CD4-positive, CD25-positive, alpha-beta regulatory T cell (primary cell): ENCODE data around the gene TXNL4A. TPM values are rescaled to one million over a fixed set of nuclear protein-coding genes. Genes with fewer than 3 reads are reported as not detected.

ENCODE experiments used
- ATAC-seq, 2 donors: fragments of 150-1000 bp; cut with Tn5 transposase; one replicate each; pipeline ENCODE4 v1.10.0; 2021; ENCODE audit warnings: low read depth in 2 of 2, moderate number of reproducible peaks in 2 of 2, moderate library complexity in 1 of 2
- DNase-seq, 3 donors: peaks; one replicate each; pipeline versions ENCODE4 v3.0.0 to v3.0.0-alpha.2; 2012 to 2022; ENCODE audit warnings: mixed read lengths in 1 of 3
- H3K27ac ChIP-seq: one replicate; pipeline ENCODE4 v1.7.0; 2013; ENCODE audit warnings: mild to moderate bottlenecking, low read length; ENCODE audit not compliant: insufficient read depth, poor library complexity, severe bottlenecking
- H3K27me3 ChIP-seq: one replicate; pipeline ENCODE4 v1.7.0; 2013; ENCODE audit warnings: low read length; ENCODE audit not compliant: control insufficient read depth, insufficient read depth
- H3K36me3 ChIP-seq: one replicate; pipeline ENCODE4 v1.7.0; 2013; ENCODE audit warnings: mild to moderate bottlenecking, low read length, moderate library complexity; ENCODE audit not compliant: control insufficient read depth, insufficient read depth
- H3K4me1 ChIP-seq: 2 replicates; pipeline ENCODE4 v1.7.0; 2013; ENCODE audit warnings: mild to moderate bottlenecking, low read length; ENCODE audit not compliant: insufficient read depth, control insufficient read depth, poor library complexity, severe bottlenecking
- H3K4me3 ChIP-seq: one replicate; pipeline ENCODE4 v1.7.0; 2013; ENCODE audit warnings: low read depth, mild to moderate bottlenecking, low read length, moderate library complexity
- H3K9me3 ChIP-seq, 2 experiments: 1 replicate in 1 of 2; 2 replicates in 1 of 2; pipeline ENCODE4 v1.7.0; 2013; ENCODE audit warnings: low read length in 2 of 2, mild to moderate bottlenecking in 1 of 2, moderate library complexity in 1 of 2; ENCODE audit not compliant: control insufficient read depth in 2 of 2
- H3K27ac Mint-ChIP-seq, 3 donors: one replicate each; pipeline ENCODE4 v1.8.0; 2020 to 2022; ENCODE audit warnings: mild to moderate bottlenecking in 3 of 3, mixed read lengths in 3 of 3, moderate library complexity in 2 of 3
- H3K27me3 Mint-ChIP-seq: one replicate; pipeline ENCODE4 v1.8.0; 2022; ENCODE audit warnings: mild to moderate bottlenecking, mixed read lengths
- H3K36me3 Mint-ChIP-seq: one replicate; pipeline ENCODE4 v1.8.0; 2020; ENCODE audit warnings: mixed read lengths
- H3K4me1 Mint-ChIP-seq, 4 donors: one replicate each; pipeline ENCODE4 v1.8.0; 2020 to 2022; ENCODE audit warnings: mixed read lengths in 4 of 4, mild to moderate bottlenecking in 1 of 4
- H3K4me3 Mint-ChIP-seq, 4 donors: one replicate each; pipeline ENCODE4 v1.8.0; 2020 to 2022; ENCODE audit warnings: mild to moderate bottlenecking in 4 of 4, mixed read lengths in 4 of 4, moderate library complexity in 3 of 4
- H3K9me3 Mint-ChIP-seq, 7 donors: one replicate each; pipeline ENCODE4 v1.8.0; 2020 to 2022; ENCODE audit warnings: mixed read lengths in 7 of 7, mild to moderate bottlenecking in 3 of 7, moderate library complexity in 2 of 7
- polyA plus RNA-seq, 4 donors: library from polyadenylated mRNA; unstranded; fragments of 300-500 nt; fragmentation: Illumina TruSeq; gene quantifications; one replicate each; pipeline ENCODE4 v1.2.3, GENCODE V29; 2021
- total RNA-seq: library from RNA; stranded (reverse); gene quantifications from one replicate; pipeline ENCODE4 v1.2.3, GENCODE V29; 2022

The TXNL4A gene
- total and polyA plus RNA-seq, 5 donors from 2014 or later: 70.5 to 216 (median 212) TPM

- no peaks in the 10 kb centered on the region for H3K9me3 Mint-ChIP-seq
- peaks cover 10 to 43% (median 15%) of the 10 kb centered on the region in 4 donors for H3K4me1 Mint-ChIP-seq
- H3K4me3 Mint-ChIP-seq: peak overlapping the region; percentile 90 to 100 (median 94)
- Histone ChIP-seq H3K4me3 (peak overlapping the region; percentile 63), H3K36me3 (no peaks in the 10 kb centered on the region), H3K27me3 (no peaks in the 10 kb centered on the region), H3K4me1 (peaks cover 28% of the 10 kb centered on the region), H3K27ac (peak overlapping the region; percentile 70), H3K9me3 (no peaks in the 10 kb centered on the region)
- peaks cover 7% of the 10 kb centered on the region for H3K36me3 Mint-ChIP-seq
- DNase-seq (peak in 2 of 3 donors; percentile 29 to 43), ATAC-seq (peak; percentile 6 to 18)
- H3K27me3 Mint-ChIP-seq: peaks cover 9% of the 10 kb centered on the region
- peak overlapping the region; percentile 85 to 90 (median 85) for H3K27ac Mint-ChIP-seq
These were observed 37.6 kb downstream of the TXNL4A start for GRCh38 chr18:79950515-79951341.

GRCh38 chr18:79949697-79950487, 38.5 kb downstream of the TXNL4A start:
- Mint-ChIP-seq H3K9me3 (no peaks in the 10 kb centered on the region), H3K27me3 (peaks cover 9% of the 10 kb centered on the region), H3K27ac (peak overlapping the region; percentile 85 to 90 (median 85)), H3K4me1 (peaks cover 10 to 48% (median 19%) of the 10 kb centered on the region in 4 donors), H3K36me3 (peaks cover 8% of the 10 kb centered on the region), H3K4me3 (peak overlapping the region; percentile 90 to 100 (median 94))
- no peaks in the 10 kb centered on the region for H3K27me3 ChIP-seq
- no peak for ATAC-seq
- peaks cover 30% of the 10 kb centered on the region for H3K4me1 ChIP-seq
- DNase-seq: peak in 1 of 3 donors; percentile 34
- no peaks in the 10 kb centered on the region for H3K9me3 ChIP-seq
- H3K4me3 ChIP-seq: peak overlapping the region; percentile 63
- H3K27ac ChIP-seq: no peak overlapping the region
- H3K36me3 ChIP-seq: no peaks in the 10 kb centered on the region

GRCh38 chr18:79948719-79949411, 39.5 kb downstream of the TXNL4A start:
- peaks cover 10 to 57% (median 22%) of the 10 kb centered on the region in 4 donors for H3K4me1 Mint-ChIP-seq

GRCh38 chr18:79947881-79948610, 40.3 kb downstream of the TXNL4A start:
- Mint-ChIP-seq H3K4me3 (peak overlapping the region in 3 of 4 donors; percentile 7 to 100 (median 75)), H3K4me1 (peaks cover 10 to 59% (median 22%) of the 10 kb centered on the region in 4 donors), H3K9me3 (no peaks in the 10 kb centered on the region)

More at GRCh38 chr18:79948719-79949411, 39.5 kb downstream of the TXNL4A start:
- H3K4me3 ChIP-seq: no peak overlapping the region
- Mint-ChIP-seq H3K27ac (peak overlapping the region in 2 of 3 donors; percentile 14 to 15), H3K4me3 (peak overlapping the region; percentile 54 to 100 (median 82)), H3K36me3 (peaks cover 8% of the 10 kb centered on the region), H3K27me3 (peaks cover 2% of the 10 kb centered on the region), H3K9me3 (no peaks in the 10 kb centered on the region)
- peaks cover 36% of the 10 kb centered on the region for H3K4me1 ChIP-seq
- H3K27me3 ChIP-seq: no peaks in the 10 kb centered on the region
- no peak overlapping the region for H3K27ac ChIP-seq
- no peaks in the 10 kb centered on the region for H3K9me3 ChIP-seq
- no peak for DNase-seq
- no peaks in the 10 kb centered on the region for H3K36me3 ChIP-seq
- ATAC-seq: no peak

GRCh38 chr18:79947054-79947755, 41.2 kb downstream of the TXNL4A start:
- Histone ChIP-seq H3K36me3 (peaks cover 7% of the 10 kb centered on the region), H3K4me3 (no peak overlapping the region), H3K4me1 (peaks cover 35% of the 10 kb centered on the region), H3K27me3 (no peaks in the 10 kb centered on the region), H3K27ac (no peak overlapping the region), H3K9me3 (no peaks in the 10 kb centered on the region)
- Mint-ChIP-seq H3K27ac (peak overlapping the region in 2 of 3 donors; percentile 26 to 78), H3K27me3 (no peaks in the 10 kb centered on the region), H3K4me3 (peak overlapping the region in 1 of 4 donors; percentile 25), H3K9me3 (no peaks in the 10 kb centered on the region), H3K36me3 (peaks cover 14% of the 10 kb centered on the region), H3K4me1 (peaks cover 13 to 62% (median 24%) of the 10 kb centered on the region in 4 donors)
- ATAC-seq (no peak), DNase-seq (no peak)

More at GRCh38 chr18:79947881-79948610, 40.3 kb downstream of the TXNL4A start:
- Histone ChIP-seq H3K4me1 (peaks cover 36% of the 10 kb centered on the region), H3K36me3 (peaks cover under 1% of the 10 kb centered on the region), H3K4me3 (no peak overlapping the region), H3K27ac (no peak overlapping the region), H3K9me3 (no peaks in the 10 kb centered on the region), H3K27me3 (no peaks in the 10 kb centered on the region)
- Mint-ChIP-seq H3K27ac (no peak overlapping the region), H3K36me3 (peaks cover 8% of the 10 kb centered on the region), H3K27me3 (no peaks in the 10 kb centered on the region)
- ATAC-seq (no peak), DNase-seq (no peak)

- peaks cover 25% of the 10 kb centered on the region for H3K4me1 ChIP-seq
- no peak for DNase-seq
These were observed 43.0 kb downstream of the TXNL4A start for GRCh38 chr18:79945118-79946042.

More at GRCh38 chr18:79945118-79946042, 43.0 kb downstream of the TXNL4A start:
- Mint-ChIP-seq H3K4me3 (peak overlapping the region in 1 of 4 donors; percentile 48), H3K9me3 (no peaks in the 10 kb centered on the region), H3K4me1 (peaks cover 16 to 63% (median 27%) of the 10 kb centered on the region in 4 donors), H3K36me3 (peaks cover 18% of the 10 kb centered on the region), H3K27me3 (no peaks in the 10 kb centered on the region), H3K27ac (peak overlapping the region; percentile 65 to 82 (median 67))
- Histone ChIP-seq H3K27me3 (no peaks in the 10 kb centered on the region), H3K27ac (no peak overlapping the region), H3K9me3 (no peaks in the 10 kb centered on the region), H3K4me3 (no peak overlapping the region), H3K36me3 (peaks cover 21% of the 10 kb centered on the region)
- ATAC-seq: no peak
